ENCODE data around the gene POLR2C. TPM values are rescaled to one million over a fixed set of nuclear protein-coding genes. Genes with fewer than 3 reads are reported as not detected.

POLR2C gene
- total and polyA plus RNA-seq, 2 of the 13 experiments (the other 11 are each of a cell fraction or from before 2014, with no cell fraction given): 104 to 216 TPM

DNA sequence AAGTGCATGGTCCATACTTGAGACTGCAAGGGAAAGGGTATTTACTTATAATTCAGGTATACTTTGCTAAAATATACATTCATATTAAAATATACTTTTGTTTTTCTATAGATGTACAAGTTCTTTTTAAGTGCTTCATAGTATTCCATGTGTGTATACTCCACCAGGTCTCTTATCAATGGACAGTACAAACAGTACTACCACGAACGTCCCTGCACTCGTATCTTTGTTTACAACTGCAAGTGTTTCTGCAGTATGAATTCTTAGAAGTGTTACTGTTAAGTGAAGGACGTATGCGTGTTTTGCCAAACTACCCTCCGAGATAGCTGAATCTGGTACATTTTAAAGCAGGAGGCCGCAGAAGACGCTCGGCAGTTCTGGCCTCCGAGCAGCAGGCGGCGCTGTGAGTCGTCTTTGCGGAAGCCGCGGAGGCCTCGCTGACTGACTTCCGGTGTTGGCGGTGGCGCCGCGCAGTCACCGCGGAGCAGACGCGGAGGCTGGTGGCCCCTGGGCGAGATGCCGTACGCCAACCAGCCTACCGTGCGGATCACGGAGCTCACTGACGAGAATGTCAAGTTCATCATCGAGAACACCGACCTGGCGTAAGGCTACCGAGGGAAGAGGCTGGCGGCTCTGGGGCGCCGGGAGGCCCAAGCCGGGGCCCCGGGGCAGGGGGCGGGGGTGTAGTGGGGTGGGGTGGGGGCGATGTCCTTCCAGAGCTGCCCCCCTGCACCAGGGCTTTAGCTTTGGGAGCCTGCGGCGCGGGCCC, at the start of gene POLR2C (continued):
- no peak for TF ChIP-seq ZNF562 (CRISPR knock-in tag; IDR thresholded peaks at IDR 0.05; ENCODE audit: borderline replicate concordance)
- TF ChIP-seq ZNF747 (CRISPR knock-in tag; IDR thresholded peaks at IDR 0.05; ENCODE audit: borderline replicate concordance): 0 out of 2 replicates have a peak, but pooled peaks have one; percentile 42
- TF ChIP-seq MEIS1 (CRISPR knock-in tag; IDR thresholded peaks at IDR 0.05; ENCODE audit: borderline replicate concordance): no peak
- TF ChIP-seq GFI1 (CRISPR knock-in tag; IDR thresholded peaks at IDR 0.05; ENCODE audit: borderline replicate concordance): peak; percentile 53; the same call in 1 of the 2 replicates
- TF ChIP-seq, protein P1, sequence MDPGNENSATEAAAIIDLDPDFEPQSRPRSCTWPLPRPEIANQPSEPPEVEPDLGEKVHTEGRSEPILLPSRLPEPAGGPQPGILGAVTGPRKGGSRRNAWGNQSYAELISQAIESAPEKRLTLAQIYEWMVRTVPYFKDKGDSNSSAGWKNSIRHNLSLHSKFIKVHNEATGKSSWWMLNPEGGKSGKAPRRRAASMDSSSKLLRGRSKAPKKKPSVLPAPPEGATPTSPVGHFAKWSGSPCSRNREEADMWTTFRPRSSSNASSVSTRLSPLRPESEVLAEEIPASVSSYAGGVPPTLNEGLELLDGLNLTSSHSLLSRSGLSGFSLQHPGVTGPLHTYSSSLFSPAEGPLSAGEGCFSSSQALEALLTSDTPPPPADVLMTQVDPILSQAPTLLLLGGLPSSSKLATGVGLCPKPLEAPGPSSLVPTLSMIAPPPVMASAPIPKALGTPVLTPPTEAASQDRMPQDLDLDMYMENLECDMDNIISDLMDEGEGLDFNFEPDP (CRISPR knock-in tag; conservative IDR thresholded peaks at IDR 0.05): 0 out of 2 replicates have a peak, but pooled peaks have one; percentile 88
- TF ChIP-seq CBX2 (IDR thresholded peaks at IDR 0.05; ENCODE audit: low read depth, low read length): no peak
- TF ChIP-seq CBX2 (CRISPR knock-in tag; IDR thresholded peaks at IDR 0.05; ENCODE audit: low read depth): no peak
- peak; percentile 90 for TF ChIP-seq ZNF766 (CRISPR knock-in tag; IDR thresholded peaks at IDR 0.05; ENCODE audit: borderline replicate concordance)
- TF ChIP-seq FOXA1 (IDR thresholded peaks at IDR 0.05): no peak
- TF ChIP-seq FOXA1 (CRISPR knock-in tag; IDR thresholded peaks at IDR 0.05): peak; percentile 70
- TF ChIP-seq ZNF629 (CRISPR knock-in tag; conservative IDR thresholded peaks at IDR 0.05): peak; percentile 29; the same call in 1 of the 2 replicates
- peak; percentile 67; the same call in 1 of the 2 replicates for TF ChIP-seq HCFC1 (IDR thresholded peaks at IDR 0.05; ENCODE audit: low read depth, low read length)
- peak; percentile 43; the same call in 1 of the 2 replicates for TF ChIP-seq HIVEP1 (CRISPR knock-in tag; IDR thresholded peaks at IDR 0.05)
- TF ChIP-seq ZFYVE20 (CRISPR knock-in tag; IDR thresholded peaks at IDR 0.05; ENCODE audit: borderline replicate concordance, low read depth): no peak
- TF ChIP-seq, protein P2, sequence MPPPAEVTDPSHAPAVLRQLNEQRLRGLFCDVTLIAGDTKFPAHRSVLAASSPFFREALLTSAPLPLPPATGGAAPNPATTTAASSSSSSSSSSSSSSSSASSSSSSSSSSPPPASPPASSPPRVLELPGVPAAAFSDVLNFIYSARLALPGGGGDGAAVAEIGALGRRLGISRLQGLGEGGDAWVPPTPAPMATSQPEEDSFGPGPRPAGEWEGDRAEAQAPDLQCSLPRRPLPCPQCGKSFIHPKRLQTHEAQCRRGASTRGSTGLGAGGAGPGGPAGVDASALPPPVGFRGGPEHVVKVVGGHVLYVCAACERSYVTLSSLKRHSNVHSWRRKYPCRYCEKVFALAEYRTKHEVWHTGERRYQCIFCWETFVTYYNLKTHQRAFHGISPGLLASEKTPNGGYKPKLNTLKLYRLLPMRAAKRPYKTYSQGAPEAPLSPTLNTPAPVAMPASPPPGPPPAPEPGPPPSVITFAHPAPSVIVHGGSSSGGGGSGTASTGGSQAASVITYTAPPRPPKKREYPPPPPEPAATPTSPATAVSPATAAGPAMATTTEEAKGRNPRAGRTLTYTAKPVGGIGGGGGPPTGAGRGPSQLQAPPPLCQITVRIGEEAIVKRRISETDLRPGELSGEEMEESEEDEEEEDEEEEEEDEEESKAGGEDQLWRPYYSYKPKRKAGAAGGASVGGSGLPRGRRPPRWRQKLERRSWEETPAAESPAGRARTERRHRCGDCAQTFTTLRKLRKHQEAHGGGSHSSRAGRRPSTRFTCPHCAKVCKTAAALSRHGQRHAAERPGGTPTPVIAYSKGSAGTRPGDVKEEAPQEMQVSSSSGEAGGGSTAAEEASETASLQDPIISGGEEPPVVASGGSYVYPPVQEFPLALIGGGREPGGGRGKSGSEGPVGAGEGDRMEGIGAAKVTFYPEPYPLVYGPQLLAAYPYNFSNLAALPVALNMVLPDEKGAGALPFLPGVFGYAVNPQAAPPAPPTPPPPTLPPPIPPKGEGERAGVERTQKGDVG (CRISPR knock-in tag; IDR thresholded peaks at IDR 0.05; ENCODE audit: borderline replicate concordance): peak; percentile 76; the same call in 1 of the 2 replicates
- TF ChIP-seq, protein P3, sequence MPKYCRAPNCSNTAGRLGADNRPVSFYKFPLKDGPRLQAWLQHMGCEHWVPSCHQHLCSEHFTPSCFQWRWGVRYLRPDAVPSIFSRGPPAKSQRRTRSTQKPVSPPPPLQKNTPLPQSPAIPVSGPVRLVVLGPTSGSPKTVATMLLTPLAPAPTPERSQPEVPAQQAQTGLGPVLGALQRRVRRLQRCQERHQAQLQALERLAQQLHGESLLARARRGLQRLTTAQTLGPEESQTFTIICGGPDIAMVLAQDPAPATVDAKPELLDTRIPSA (CRISPR knock-in tag; IDR thresholded peaks at IDR 0.05; ENCODE audit: borderline replicate concordance): 0 out of 2 replicates have a peak, but pooled peaks have one; percentile 58
- no peak for TF ChIP-seq FOXM1 (CRISPR knock-in tag; IDR thresholded peaks at IDR 0.05)
- no peak for TF ChIP-seq SNAPC2 (CRISPR knock-in tag; IDR thresholded peaks at IDR 0.05)
- TF ChIP-seq ZNF256 (CRISPR knock-in tag; conservative IDR thresholded peaks at IDR 0.05): peak; percentile 87
- TF ChIP-seq POLR2AphosphoS5 (IDR thresholded peaks at IDR 0.05; ENCODE audit: low read depth, low read length): peak; percentile 99
- TF ChIP-seq BRCA1 (CRISPR knock-in tag; IDR thresholded peaks at IDR 0.05): peak; percentile 93
- TF ChIP-seq, protein P4, sequence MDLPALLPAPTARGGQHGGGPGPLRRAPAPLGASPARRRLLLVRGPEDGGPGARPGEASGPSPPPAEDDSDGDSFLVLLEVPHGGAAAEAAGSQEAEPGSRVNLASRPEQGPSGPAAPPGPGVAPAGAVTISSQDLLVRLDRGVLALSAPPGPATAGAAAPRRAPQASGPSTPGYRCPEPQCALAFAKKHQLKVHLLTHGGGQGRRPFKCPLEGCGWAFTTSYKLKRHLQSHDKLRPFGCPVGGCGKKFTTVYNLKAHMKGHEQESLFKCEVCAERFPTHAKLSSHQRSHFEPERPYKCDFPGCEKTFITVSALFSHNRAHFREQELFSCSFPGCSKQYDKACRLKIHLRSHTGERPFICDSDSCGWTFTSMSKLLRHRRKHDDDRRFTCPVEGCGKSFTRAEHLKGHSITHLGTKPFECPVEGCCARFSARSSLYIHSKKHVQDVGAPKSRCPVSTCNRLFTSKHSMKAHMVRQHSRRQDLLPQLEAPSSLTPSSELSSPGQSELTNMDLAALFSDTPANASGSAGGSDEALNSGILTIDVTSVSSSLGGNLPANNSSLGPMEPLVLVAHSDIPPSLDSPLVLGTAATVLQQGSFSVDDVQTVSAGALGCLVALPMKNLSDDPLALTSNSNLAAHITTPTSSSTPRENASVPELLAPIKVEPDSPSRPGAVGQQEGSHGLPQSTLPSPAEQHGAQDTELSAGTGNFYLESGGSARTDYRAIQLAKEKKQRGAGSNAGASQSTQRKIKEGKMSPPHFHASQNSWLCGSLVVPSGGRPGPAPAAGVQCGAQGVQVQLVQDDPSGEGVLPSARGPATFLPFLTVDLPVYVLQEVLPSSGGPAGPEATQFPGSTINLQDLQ (CRISPR knock-in tag; IDR thresholded peaks at IDR 0.05): peak; percentile 64; the same call in 1 of the 2 replicates
